Hepatocyte (in vitro differentiated cells): ENCODE results near the gene NAE1.

Experiments used
- CTCF ChIP-seq: fragments of 200-600 bp; sonication (generic); IDR thresholded peaks from 2 replicates; pipeline ENCODE4 v1.5.1; 2016; ENCODE audit warnings: antibody characterized with exemption, mild to moderate bottlenecking; ENCODE audit not compliant: poor library complexity
- EZH2phosphoT487 ChIP-seq: fragments of 200-600 bp; sonication (generic); IDR thresholded peaks from one replicate; pipeline ENCODE4 v1.6.1; 2018; ENCODE audit warnings: antibody characterized with exemption, mild to moderate bottlenecking, low read depth, moderate library complexity; ENCODE audit not compliant: unreplicated experiment, severe bottlenecking

- TF ChIP-seq CTCF = no peak
- no peak for TF ChIP-seq EZH2phosphoT487
Observed at GRCh38 chr16:66858740-66859396, 28.1 kb upstream of the NAE1 start.
